B cell (primary cell): Measurements from ENCODE around the gene BHLHE40.

ENCODE experiments used
- CTCF ChIP-seq: fragments of 200-600 bp; IDR thresholded peaks from one replicate; pipeline ENCODE4 v1.8.0; 2022; ENCODE audit warnings: antibody characterized with exemption, mild to moderate bottlenecking
- EZH2 ChIP-seq: IDR thresholded peaks from 2 replicates; pipeline ENCODE4 v1.6.1; 2012; ENCODE audit warnings: borderline replicate concordance, low read depth, mild to moderate bottlenecking, moderate library complexity, low read length; ENCODE audit not compliant: insufficient read depth, poor library complexity, severe bottlenecking

GRCh38 chr3:4943549-4943948 is 35.7 kb upstream of the BHLHE40 start:
- TF ChIP-seq EZH2 (no peak), CTCF (no peak)
